HTERT RPE-1 (cell line): ENCODE measurements around the gene NFIB.

Source experiments
- in situ Hi-C: fragments of 300-500 bp; cut with MboI; formaldehyde crosslinking; loops from 4 replicates; pipeline ENCODE4 v1.14.3; 2020; ENCODE audit warnings: low sequenced_read_pairs

NFIB gene

DNA sequence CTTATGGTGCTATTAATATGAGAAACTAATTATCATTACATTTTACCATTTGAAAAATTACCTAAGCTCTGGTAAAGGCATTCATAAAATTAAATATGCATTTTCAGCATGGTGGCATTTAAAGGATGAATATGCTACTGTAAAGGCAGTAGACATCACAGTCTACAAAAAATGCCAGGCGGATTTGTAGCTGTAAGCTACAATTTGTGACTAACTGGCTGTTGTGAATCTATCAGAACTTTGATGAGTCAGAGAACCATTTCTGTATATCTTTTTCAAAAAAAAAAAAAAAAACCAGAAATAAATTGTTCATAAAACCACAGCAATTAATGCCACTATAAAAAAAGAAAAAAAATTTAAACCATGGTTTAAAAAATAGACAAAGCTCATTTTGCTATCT lies 186.3 kb downstream of the NFIB start:
- in situ Hi-C loops: no loop called here

DNA sequence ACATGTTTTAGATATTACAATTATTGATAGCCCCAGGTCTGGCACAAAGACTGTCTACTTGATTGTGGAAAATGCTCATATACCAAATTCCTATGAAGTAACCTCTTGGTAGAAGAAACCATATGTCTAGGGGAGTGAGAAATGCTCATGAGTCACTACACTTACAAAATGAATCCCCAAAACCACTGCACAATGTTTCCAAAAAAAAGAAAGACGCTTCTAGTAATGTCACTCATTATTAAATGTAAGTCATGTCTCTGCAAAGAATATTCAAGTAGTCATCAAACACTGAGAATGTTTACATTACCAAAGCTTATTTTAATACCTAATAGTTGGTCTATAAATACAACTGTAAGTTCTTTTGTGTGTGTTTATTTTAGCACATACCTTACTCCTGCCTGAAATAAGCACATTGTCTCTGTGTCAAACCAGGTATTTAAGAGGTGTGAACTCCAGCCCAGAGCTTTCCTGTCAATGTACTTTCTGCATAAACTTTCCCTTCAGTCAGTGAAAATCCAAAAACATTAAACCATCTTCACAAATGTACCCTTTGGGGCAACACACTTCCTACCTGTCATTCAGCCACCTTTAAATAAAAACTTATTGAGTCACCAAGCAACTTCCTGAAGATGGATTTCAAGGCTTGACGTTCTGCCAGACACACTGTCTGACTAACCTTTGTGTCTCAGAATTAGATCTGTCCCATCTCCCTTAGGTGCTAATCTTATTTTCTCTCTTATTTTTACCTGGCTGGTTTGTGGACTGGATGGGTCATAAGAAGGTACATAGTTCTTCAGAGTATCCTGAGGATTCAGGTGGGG lies 194.0 kb downstream of the NFIB start:
- in situ Hi-C loops: no loop called here

DNA sequence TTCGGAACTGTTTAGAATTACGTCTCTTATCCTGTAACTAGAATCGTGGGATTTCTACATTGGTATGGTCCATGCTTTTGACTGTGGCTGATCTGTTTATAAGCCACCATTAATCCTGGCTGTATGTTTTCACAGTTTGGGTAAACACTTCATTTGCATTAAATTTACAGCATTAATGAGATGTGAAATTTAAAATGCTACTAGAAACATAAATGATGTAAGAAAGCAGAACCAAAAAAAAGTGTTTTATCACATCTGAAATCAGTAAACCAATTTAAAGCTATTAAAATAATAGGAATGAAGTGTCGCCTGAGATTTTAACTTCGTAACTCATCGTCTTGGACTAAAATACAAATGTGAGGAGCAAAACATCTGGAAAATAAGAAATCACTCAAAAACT lies 201.7 kb downstream of the NFIB start:
- in situ Hi-C loops: no loop called here

DNA sequence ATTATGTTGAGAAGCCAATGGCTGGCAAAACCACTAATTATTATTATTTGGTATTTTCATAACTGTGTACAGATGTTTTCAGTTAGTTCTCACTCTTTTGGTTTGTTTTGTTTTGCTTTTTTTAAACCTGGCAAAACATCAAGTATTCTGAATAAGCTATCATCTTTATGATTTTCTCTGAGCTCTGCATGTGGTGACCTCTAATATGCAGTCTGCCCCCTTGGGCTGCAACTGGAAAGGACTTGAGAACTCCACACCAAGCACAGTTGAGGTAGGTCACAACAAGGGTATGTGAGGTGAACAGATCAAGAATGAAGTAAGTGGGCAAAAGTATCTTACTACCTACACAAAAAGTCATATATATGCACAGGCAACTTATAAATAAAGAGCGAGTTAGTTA lies 202.2 kb downstream of the NFIB start:
- in situ Hi-C loops: no loop called here

DNA sequence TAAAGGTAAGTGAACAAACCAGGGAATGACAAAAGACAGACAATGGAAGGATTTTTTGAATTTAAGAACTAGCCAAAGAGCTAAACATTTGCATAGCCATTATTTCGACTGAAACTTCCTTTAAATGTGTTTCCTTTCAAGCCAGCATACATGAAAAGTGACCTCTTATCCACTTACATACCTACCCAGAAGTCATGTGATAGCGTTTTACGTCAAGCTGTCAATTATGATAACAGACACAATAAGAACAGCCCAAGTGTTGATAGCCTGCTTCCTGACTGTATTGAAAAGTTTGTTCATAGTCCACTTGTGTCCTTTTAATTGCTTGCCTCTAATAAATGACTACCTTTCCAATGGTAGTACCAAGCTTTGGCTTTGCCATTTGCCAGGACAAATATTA lies 206.0 kb downstream of the NFIB start:
- in situ Hi-C loops: no loop called here

DNA sequence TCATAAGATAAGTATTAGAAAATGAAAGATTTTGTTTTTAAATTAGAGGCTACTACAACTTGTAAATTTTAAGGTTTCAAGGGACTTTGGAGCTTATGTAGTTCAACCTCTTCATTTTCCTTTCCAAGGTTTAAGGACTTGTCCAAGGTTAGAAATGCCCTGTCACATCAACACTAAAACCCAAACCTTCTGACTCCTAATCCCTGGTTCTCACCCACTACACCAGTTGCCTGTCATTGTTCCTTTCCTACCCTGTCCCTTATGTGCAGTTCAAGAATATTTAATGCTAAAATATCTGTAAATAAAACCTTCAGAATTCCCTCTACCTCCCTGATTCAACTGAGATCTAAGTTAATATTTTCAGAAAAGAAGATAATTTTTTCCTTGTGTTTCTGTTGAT lies 206.4 kb downstream of the NFIB start:
- in situ Hi-C loops: no loop called here

DNA sequence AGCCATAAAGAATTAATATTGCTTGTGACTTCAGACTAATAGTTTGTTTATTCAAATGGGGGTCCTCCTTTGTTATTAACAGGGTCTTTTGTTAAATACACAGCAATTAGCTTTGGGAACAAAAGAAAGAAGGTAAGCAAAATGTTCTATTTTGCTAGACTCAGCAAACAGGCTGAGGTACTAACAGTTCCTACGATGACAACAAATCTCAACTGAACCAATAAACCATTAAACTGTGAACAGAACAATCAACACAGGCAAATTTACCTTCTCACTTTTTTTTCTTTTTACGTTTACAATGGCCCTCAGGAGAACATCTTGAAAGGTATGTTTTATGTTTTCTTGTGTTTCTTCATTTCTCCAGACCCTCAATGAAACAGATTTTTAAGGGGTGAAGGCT lies 207.2 kb downstream of the NFIB start:
- in situ Hi-C loops: no loop called here

DNA sequence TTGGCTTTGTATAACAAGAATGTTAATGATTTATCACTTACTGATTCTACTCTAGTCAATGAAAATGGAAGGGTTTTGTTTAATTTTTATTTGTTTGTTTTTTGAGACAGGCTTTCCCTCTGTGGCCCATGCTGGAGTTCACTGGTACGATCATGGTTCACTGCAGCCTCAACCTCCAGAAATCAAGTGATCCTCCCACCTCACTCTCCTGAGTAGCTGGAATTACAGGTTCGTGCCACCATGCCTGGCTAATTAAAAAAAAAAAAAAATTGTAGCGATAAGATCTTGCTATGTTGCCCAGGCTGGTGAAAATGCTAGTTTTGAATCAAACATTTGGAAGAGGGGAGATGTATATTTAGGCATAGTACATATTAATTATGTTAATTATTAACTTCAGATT lies 209.4 kb downstream of the NFIB start:
- in situ Hi-C loops: no loop called here

DNA sequence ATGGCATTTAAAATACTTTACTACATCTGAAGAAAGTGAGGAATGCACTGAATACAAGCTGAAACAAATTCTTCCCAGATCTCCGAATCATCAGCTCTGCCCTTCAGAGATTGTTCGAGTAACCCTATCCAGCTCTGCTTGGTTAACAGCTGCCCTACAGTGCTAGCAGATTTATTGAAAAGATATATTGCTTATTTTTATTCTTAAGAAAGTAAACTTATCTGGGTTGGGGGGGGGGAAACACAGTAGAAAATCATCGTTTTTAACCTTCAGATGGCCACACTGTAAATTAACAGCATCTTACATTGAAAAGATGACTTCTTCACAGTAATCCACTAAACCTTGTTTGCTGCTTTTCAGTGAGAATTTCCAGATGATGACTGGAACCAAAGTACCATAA lies 210.8 kb downstream of the NFIB start:
- in situ Hi-C loops: no loop called here

DNA sequence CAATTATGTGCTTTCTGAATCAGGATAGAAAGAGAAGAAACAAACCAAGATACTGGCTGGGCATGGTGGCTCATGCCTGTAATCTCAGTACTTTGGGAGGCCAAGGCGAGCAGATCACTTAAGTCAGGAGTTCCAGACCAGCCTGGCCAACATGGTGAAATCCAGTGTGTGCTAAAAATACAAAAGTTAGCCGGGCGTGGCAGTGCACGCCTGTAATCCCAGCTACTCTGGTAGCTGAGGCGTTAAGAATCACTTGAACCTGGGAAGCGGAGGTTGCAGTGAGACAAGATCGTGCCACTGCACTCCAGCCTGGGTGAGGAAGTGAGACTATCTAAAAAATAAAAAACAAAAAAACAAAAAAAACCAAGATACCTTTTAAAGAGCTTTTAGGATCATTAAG lies 214.2 kb downstream of the NFIB start:
- in situ Hi-C loops: no loop called here

DNA sequence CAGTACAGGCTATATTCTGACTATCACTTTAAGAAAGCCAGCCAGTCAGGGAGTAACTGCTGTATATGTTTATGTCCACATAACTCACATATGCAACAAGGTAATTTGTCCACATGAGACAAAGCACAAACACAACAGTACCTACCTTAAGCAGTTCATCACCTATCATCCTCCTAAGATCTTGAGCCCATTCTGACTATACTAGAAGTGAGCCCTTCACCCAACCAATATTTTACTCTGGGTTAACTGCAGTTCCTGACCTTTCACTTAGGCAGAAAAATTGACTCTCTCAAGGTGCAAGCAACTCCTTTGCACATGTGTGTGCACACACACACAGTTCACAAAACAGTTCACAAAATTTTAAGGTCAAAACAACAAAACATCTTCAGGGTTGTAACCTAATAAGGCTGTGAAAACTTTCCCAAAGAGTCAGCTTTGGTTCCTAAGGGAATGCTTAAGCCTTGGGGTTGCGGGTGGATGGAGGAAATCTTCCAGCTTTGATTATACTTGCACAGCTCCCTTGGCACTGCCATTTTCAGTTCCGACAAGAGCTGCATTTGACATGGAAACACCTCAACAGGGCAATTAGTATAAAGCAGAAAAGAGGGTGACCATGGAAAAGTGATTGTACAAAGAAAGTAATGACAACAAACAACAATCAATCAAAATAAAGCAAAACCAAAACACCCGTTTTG lies 215.3 kb downstream of the NFIB start:
- in situ Hi-C loops: no loop called here

DNA sequence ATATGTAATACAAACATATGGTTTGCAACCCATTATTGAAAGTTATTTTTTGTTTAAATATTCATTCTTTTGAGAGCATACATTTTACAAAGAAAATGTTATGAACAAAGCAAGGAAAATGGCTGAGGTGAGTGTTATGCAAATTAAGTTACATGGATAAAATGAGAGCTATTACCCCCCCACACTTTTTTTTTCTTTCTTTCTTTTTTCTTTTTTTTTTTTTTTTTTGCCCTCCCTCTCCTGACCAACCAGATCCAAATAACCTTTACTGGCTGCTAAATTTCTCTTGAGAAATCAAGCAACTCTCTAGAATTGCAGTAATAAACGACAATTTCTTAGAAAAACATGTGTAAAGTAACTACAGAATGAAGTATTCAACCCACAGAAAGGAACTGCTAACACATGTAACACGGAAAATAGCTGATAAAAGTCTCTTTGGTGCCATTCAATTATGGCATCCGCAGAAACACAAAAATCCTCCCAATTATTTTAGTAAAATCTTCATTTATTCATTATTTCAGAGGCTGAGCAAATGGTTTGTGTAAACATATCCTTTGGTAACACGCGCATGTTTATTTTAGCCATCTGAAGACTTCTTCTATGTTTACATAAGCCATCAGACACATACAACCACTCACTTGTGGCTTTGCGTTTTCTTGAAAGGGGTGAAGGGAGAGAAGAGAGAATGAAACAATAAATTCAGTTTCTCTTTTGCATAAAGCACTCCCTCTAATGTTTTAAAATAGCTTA lies 216.1 kb downstream of the NFIB start:
- in situ Hi-C loops: no loop called here

DNA sequence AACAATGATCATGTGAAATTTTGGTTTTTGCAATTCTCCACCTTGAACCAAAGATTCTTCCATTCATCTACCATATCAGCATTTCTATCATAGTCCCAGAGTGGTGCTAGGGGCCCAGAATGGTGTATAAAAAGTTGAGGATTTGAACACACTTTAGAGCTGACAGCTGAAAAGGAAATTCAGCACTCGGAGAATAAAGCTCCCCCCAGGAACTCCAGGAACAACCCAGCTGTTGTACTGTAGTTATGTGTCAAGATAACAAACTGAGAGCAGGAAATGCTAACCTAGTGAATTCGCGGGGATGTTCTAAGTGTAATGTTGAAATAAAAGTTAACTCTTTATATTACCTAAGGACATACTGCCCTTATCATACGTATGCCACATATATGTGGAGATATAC lies 216.7 kb downstream of the NFIB start:
- in situ Hi-C loops: no loop called here

DNA sequence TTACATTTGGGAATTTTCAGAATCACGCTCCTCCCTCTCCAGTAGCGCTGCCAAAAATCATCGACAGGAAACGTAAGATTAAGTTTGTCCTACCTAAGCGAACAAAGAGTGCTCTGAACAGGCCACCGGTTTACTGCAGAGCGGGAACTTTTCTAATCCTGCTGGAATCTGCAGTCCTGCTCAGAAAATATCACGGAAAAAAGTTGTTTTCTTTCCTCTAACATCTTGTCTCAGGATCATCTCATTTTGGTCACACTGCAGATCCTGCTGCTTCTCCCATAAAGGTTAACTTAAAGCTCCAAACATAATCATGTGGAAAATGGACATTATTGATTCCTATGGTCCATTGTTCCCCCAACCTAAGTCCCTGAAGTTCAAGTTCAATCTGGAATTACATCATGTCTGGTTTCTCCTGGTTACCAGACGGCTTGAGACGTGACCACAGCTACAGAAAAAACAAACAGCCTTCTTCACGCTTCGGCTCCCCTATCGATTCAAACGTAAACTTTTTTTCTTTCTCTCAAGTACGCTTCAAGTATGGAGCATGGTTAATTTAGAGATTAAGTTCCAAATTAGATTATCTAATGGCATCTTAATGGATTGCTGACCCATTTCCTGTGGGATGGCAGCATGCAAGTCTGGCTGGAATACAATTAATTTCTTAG lies 217.6 kb downstream of the NFIB start:
- in situ Hi-C loops: no loop called here

DNA sequence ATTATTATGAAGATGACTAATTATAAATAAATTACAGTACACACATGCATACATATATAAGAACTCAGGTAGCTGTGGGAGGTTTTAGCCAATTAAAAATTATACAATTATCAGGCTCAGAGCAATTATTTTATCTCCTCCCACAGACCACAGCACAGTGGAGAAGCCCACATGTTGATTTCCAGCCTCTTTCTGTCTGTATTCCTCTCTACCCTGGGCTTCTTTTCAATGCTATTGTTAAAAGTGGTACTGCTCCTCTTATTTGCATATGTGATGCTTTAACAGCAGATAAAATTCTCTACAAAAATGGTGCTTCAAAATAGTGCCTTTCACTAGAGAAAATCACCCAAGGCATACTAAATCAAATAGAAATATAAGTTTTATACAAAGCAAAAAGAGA lies 218.7 kb downstream of the NFIB start:
- in situ Hi-C loops: no loop called here

DNA sequence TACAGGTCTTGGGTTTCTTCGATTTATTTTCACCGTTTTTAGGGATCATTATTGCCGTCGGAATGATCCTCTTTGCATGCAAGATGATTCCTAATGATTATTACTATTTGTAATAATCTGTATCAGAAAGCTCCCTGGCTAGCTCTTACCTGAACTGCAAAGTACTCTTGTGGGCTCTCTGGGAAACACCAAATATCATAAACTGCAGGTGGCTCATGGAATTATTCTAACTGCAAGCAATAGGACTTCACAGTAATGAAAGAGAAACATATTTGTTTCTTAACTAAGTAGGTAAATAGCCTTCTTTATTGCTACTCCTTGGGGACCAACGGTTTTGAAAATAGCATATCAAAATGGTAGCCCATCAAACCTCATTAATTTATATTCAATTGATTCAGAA lies 219.4 kb downstream of the NFIB start:
- in situ Hi-C loops: no loop called here

DNA sequence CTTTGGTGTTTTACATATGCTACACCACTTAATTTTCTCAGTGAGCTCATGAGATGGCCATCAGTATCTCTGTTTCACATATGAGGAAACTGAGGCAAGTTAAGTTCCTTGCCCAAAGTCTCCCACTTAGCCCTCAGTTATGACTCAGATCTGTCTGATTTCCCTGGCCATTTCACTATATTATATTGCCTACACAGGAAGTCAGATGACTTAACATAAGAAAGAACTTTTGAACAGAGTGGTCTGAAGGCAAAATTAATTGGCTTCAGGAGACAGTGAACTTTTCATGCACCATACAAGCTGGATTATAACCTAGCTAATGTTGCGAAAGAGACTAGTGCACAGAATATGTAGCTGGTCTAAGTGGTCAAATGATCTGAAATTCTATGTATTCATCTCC lies 221.6 kb downstream of the NFIB start:
- in situ Hi-C loops: no loop called here

DNA sequence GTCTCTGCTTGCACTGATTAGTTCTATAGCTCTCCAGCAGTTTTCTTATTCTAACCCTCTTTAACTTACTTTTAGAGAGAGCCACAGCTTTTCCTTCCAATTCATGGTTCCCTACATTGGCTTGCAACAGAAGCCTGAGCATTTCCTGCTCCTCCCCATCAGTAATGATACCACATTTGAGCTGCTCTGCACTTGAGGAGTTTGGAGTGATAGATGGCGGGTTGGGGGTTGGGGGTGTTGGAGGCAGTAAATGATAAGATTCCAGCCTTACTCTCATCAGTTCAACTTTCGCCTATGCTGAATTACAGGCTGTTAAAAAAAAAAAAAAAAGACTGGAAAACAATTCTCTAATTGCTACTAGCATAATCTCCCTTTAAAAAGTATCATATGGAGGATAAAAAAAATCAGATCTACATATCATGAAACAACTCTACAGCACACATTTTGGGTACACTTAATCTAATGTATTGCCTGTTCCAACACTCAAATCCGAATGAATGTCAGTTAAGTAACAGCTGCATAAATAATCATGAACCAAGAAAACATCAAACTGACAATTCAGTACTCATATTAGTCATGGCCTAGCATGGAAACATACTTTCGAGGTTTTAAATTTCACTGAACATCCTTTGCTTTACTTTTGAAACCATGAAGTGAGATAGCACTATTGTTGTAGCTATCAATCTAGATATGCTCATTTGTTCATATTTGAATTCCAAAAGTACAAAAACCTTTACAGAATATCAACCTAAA lies 224.7 kb downstream of the NFIB start:
- in situ Hi-C loops: no loop called here

DNA sequence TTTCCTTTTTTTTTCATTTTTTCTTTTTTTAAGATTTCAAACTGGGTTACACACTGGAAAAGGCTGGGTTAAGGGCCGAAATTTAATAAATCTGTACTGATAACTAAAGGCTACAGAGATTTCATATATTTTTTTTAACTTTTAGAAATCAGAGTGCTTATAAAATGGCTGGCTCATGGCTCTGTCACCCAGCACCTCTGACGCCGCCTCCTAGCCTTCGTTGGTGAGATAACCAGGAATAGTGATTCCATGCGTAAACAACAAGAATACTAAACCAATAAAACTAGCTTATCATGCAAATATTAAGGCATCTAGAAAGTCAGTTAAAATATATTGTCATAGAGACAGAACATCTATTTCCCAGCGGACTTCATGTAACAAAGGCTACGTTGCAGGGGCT lies 226.4 kb downstream of the NFIB start:
- in situ Hi-C loops: no loop called here

DNA sequence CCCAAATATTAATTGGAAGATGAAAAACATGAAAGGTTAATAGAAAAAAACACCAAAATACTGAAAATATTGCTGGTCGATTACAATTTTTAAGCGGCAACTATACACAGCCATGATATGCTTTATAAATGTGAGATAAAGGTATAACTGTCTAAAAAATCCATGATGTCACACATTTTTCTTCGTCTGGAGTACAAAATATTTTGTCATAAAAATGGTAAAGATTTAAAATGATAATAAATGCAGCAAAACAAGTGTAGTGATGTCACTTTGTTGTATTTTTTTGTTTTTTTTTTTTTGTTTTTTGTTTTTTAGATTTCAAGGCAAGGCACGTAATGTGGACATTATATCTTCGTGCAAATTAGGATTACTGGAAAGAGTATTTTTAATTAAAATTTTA lies 227.4 kb downstream of the NFIB start:
- in situ Hi-C loops: no loop called here

DNA sequence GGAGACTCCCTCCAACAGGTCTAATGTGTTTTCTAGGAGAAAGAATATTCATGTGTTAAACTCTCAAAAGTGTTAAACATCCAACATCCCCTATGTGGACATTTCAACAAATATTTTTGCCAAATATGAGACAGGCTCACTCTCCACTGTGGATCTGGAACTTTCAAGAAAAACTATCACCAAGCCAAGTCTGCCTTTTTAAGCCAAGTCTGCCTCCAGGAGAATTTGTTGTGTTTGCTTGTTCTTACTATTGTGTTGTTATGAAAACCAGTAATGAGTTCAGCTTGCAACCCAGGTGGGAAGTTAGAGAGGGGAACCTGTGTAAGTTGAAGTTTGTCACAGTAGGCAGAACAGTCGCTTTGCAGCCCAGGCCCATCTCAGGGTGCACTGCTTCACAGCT lies 228.1 kb downstream of the NFIB start:
- in situ Hi-C loops: no loop called here
